GM18519 (cell line): ENCODE results near the gene RPTOR.

Experiments used
- ATAC-seq: cut with Tn5 transposase; IDR thresholded peaks from one replicate; pipeline ENCODE4 v1.9.1; 2021; ENCODE audit warnings: mild to moderate bottlenecking, moderate library complexity; ENCODE audit not compliant: unreplicated experiment, low FRiP score

Gene RPTOR

GRCh38 chr17:81010935-81011334 is 466.3 kb downstream of the RPTOR start:
- no peak for ATAC-seq

DNA sequence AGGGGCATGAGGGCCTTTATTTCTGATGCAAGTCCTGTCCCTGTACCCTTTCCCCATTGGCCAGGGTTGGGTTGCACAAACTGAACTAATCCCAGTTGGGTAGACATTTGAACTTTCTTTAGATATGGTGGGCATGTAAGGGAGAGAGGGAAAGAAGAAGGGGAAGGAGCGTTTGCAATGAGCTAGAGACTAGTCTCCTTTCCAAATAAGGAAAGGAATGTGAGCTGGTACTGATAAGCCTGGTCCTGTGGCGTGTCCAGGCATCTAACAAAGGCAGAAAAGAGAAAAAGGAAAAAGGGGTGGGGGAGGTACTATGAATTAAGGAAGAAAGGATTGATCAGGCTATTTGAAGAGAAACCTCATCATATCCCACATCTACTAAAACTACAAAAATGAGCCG is 467.3 kb downstream of the RPTOR start:
- ATAC-seq = no peak

GRCh38 chr17:81012574-81013447 is 468.2 kb downstream of the RPTOR start:
- ATAC-seq = no peak

DNA sequence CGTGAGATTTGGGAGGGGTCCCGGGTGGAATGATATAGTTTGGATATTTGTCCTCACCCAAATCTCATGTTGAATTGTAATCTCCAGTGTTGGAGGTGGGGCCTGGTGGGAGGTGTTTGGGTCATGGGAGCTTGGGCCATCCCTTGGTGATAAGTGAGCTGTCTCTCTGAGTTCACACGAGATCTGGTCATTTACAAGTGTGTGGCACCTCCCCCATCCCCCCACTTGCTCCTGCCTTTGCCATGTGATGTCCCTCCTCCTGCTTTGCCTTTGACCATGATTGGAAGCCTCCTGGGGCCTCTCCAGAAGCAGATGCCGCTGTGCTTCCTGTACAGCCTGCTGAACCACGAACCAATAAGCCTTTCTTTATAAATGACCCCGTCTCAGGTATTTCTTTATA is 469.0 kb downstream of the RPTOR start:
- ATAC-seq = no peak

DNA sequence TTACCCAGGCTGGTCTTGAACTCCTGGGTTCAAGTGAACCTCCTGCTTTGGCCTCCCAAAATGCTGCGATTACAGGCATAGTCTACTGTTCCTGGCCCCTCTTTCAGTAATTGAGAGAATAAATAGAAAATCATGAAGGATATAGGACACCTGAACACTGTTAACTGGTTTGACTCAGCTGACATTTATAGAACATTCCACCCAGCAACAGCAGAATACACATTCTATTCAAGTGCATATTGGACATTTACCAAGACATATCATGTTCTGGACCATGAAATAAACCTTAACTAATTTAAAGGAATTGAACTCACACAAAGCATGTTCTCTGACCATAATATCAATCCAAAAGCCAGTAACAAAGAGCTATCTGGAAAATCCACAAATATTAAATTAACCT is 470.5 kb downstream of the RPTOR start:
- ATAC-seq = no peak
